ENCODE results near the gene ACYP1. TPM values are rescaled to one million over a fixed set of nuclear protein-coding genes. Genes with fewer than 3 reads are reported as not detected.

Gene ACYP1
- 8.7 and 13.7 TPM in 2 replicates for total RNA-seq

DNA sequence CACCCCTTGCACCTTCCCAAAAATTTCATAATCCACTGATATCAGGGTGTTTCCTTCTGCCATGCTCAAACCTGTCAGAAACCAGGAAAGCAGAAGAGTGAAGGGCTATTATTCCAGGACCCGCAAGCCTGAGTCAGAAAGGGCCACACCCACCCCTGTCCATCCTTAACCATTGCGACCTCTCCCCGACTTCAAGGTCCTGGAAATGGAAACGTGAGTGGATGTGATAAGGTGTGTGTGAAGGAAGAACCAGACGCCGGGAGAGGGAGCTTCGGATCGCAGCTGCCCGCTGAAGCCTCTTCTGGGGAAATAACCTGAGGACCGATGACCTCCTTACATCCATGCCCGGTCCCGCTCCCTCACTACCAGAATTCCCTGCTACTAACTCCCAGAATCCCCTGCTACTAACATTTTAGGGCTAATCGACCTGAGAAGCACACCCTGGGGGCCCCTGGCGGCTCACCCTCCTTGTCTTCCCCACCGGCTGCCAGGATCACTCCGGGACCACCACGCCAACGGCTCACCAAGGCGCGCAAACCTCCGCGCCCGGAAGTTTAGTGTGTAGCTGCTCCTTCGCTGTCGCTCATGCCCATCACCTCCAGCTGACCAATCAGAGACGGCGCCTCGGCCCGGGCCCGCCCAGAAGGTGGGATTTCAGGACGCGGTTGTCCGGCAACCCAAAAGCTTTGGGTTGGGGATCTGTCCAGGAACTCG, at the start of gene ACYP1:
ACYP1 (minus strand) TSS at position 534 of the 714 bp plus-strand sequence; CDS start at position 63, 471 bp downstream.

DNA sequence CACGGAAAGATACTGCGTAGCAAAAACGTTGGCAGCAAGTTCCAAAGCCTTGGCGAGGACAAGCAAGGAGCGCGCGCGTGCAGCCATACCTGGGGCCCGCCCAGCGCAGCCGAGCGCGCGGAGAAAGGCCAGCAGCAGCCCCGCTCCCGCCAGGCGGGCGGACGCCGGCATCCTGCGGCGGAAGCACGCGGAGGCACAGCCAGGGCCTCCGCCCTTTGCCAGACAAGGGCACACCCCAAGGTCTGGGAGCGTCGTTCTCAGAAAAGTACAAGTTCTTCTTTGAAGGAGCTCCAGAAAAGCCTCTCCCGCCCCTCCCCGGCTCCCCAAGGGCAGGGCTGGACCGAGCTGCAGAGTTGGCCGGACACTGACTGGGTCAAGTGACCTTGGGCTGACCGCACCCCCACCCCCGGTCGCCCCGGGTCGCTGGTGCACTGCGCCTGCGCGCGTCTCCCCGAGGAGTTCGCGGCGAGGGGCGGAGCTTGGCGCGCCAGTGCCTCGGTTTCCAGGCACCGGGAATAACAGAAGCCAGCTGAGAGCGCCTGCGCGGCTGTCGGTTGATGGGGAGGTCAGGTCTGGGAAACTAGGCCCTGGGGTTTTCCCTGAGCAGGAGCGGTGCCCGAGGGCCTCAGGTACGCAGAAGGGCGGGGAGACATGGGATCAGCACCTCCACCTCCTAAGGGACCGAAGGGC, 5.4 kb upstream of the ACYP1 start, which contains the start of gene ZC2HC1C:
ZC2HC1C (plus strand) TSS at position 521 of the 690 bp plus-strand sequence. CDS start 933 bp downstream, outside the sequence.

GRCh38 chr14:75050852-75051555, 12.8 kb downstream of the ACYP1 start, which contains the start of gene MLH3:
Gene MLH3 (minus strand): TSS chr14:75051467. CDS start chr14:75049655, 1,812 bp downstream.

Other genes with a start within 250 kb of the ACYP1 start
- gene PROX2, start 187.9 kb downstream of the ACYP1 start, total RNA-seq: not detected in 2 replicates
- gene DLST, start 182.1 kb downstream of the ACYP1 start, total RNA-seq: 46.1 and 73.6 TPM in 2 replicates
- gene RPS6KL1, start 140.8 kb downstream of the ACYP1 start, total RNA-seq: 7.0 and 15.9 TPM in 2 replicates
- 121 and 214 TPM in 2 replicates for gene PGF, start 108.4 kb downstream of the ACYP1 start, total RNA-seq
- 87.8 and 126 TPM in 2 replicates for gene EIF2B2, start 61.1 kb downstream of the ACYP1 start, total RNA-seq
- gene MLH3, start 12.6 kb downstream of the ACYP1 start, total RNA-seq: 6.8 and 18.4 TPM in 2 replicates
- gene ZC2HC1C, start 5.6 kb upstream of the ACYP1 start, total RNA-seq: 0.49 and 0.63 TPM in 2 replicates
- gene NEK9, start 63.0 kb upstream of the ACYP1 start, total RNA-seq: 31.2 and 65.6 TPM in 2 replicates
- gene TMED10, start 112.6 kb upstream of the ACYP1 start, total RNA-seq: 105 and 250 TPM in 2 replicates
- 1.6 and 116 TPM in 2 replicates for gene FOS, start 214.8 kb upstream of the ACYP1 start, total RNA-seq